D721Med (cell line): Measurements from ENCODE around the gene LMX1A.

Experiments used
- DNase-seq: peaks from one replicate; pipeline ENCODE4 v3.0.0; 2011; ENCODE audit warnings: low spot score; ENCODE audit not compliant: insufficient read length
- FAIRE-seq: peaks from 2 replicates; lab custom pipeline; 2011; peaks lifted over from hg19 to GRCh38; lab: Jason Lieb, UNC
- CTCF ChIP-seq: IDR thresholded peaks from 2 replicates; pipeline ENCODE4 v1.5.1; 2012; ENCODE audit warnings: mild to moderate bottlenecking, control low read depth; ENCODE audit not compliant: insufficient read depth; ENCODE audit errors: missing control alignments

Gene LMX1A

GRCh38 chr1:165290148-165290547 is 66.4 kb downstream of the LMX1A start:
- no peak for FAIRE-seq
- TF ChIP-seq CTCF: no peak
- DNase-seq: no peak

GRCh38 chr1:165289556-165289955 is 67.0 kb downstream of the LMX1A start:
- DNase-seq (no peak), FAIRE-seq (peak; percentile 44)
- TF ChIP-seq CTCF: no peak

- no peak for TF ChIP-seq CTCF
- FAIRE-seq (peak; percentile 41), DNase-seq (peak; percentile 39)
Measured at GRCh38 chr1:165288350-165289120, 68.0 kb downstream of the LMX1A start.

GRCh38 chr1:165287781-165288180 is 68.7 kb downstream of the LMX1A start:
- peak; percentile 64 for FAIRE-seq
- TF ChIP-seq CTCF: no peak
- DNase-seq: no peak

GRCh38 chr1:165287329-165287728 is 69.2 kb downstream of the LMX1A start:
- TF ChIP-seq CTCF: no peak
- FAIRE-seq (no peak), DNase-seq (no peak)

GRCh38 chr1:165284454-165284853 is 72.1 kb downstream of the LMX1A start:
- no peak for DNase-seq
- FAIRE-seq: no peak
- TF ChIP-seq CTCF: no peak

- FAIRE-seq (no peak), DNase-seq (no peak)
- no peak for TF ChIP-seq CTCF
Measured at GRCh38 chr1:165281207-165281901, 75.2 kb downstream of the LMX1A start.
